ENCODE measurements around the gene HOXB9.

Gene HOXB9

GRCh38 chr17:48592057-48592514 is 34.1 kb downstream of the HOXB9 start:
- DNase-seq (no peak), ATAC-seq (ENCODE audit: insufficient read depth, low read depth) (no peak)
- peaks cover 34% of the 10 kb centered on the region for H3K27me3 ChIP-seq (ENCODE audit: insufficient read depth, low read length, poor library complexity)
- H3K4me3 ChIP-seq (ENCODE audit: low read depth in 1 of 2, low read length in 2 of 2), result no peak overlapping the region
- TF ChIP-seq CTCF (IDR thresholded peaks at IDR 0.05; ENCODE audit: borderline replicate concordance, extremely low read depth, low read length, poor library complexity, severe bottlenecking) (no peak), EZH2 (IDR thresholded peaks at IDR 0.05; ENCODE audit: borderline replicate concordance, low read depth, low read length, severe bottlenecking) (no peak)
- H3K79me2 ChIP-seq (ENCODE audit: insufficient read depth, low read length), result no peaks in the 10 kb centered on the region
- H3K4me2 ChIP-seq (ENCODE audit: insufficient read depth, low read length), result no peak overlapping the region
- H2AFZ ChIP-seq (ENCODE audit: low read depth, low read length), result no peak overlapping the region
- H3K4me1 ChIP-seq (ENCODE audit: insufficient read depth, low read length), result peaks cover 6% of the 10 kb centered on the region; the same call in 1 of the 2 replicates
- H3K36me3 ChIP-seq (ENCODE audit: insufficient read depth, low read length), result no peaks in the 10 kb centered on the region
- no peak overlapping the region for H3K27ac ChIP-seq (ENCODE audit: low read length)
- H3K9me3 ChIP-seq (ENCODE audit: insufficient read depth, low read length, severe bottlenecking), result no peaks in the 10 kb centered on the region
- no peak overlapping the region for H3K9ac ChIP-seq (ENCODE audit: low read depth, low read length)
- H4K20me1 ChIP-seq (ENCODE audit: insufficient read depth, low read length), result no peaks in the 10 kb centered on the region; the same call in 1 of the 2 replicates

DNA sequence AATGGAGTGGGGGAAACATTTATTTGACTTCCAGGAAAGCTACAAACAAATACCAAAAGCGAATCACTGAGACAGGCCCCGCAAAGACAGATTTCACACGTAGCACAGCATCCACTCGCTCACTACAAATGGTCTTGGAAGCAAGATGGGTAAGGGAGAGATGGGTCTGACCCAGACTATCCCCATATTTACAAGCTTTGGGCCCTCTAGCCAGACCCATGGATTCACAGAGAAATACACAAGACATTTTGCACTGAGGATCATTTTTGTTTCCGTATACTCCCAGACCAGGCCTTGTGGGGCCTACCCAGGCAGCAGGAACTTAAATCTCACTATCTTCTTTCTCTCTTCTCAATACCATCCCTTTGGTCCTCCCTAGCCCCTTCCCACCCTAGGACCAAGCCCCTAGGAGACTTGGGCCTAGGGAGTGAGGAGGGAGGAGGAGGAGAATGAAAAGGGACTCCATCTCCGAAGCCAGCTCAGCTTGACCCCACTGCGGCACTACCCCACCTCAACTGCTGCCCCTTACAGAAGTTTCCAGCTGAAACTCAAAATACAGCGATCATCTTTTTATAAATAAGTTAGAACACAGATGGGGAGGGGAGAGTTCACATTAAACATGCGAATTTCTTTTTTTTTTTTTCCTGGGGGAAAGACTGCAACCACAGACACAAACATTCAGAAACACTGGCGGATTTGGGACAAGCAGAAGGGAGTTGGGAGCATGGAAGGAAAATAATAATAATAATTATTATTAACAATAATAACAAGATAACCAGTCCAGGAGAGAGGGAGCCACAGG is 34.7 kb downstream of the HOXB9 start:
- no peak for ATAC-seq (ENCODE audit: insufficient read depth, low read depth)
- H3K79me2 ChIP-seq (ENCODE audit: insufficient read depth, low read length), result no peaks in the 10 kb centered on the region
- no peaks in the 10 kb centered on the region; the same call in 1 of the 2 replicates for H4K20me1 ChIP-seq (ENCODE audit: insufficient read depth, low read length)
- H2AFZ ChIP-seq (ENCODE audit: low read depth, low read length), result no peak overlapping the region
- peaks cover 40% of the 10 kb centered on the region for H3K27me3 ChIP-seq (ENCODE audit: insufficient read depth, low read length, poor library complexity)
- no peaks in the 10 kb centered on the region for H3K9me3 ChIP-seq (ENCODE audit: insufficient read depth, low read length, severe bottlenecking)
- no peak overlapping the region for H3K27ac ChIP-seq (ENCODE audit: low read length)
- TF ChIP-seq EZH2 (IDR thresholded peaks at IDR 0.05; ENCODE audit: borderline replicate concordance, low read depth, low read length, severe bottlenecking) (no peak), CTCF (IDR thresholded peaks at IDR 0.05; ENCODE audit: borderline replicate concordance, extremely low read depth, low read length, poor library complexity, severe bottlenecking) (no peak)
- H3K36me3 ChIP-seq (ENCODE audit: insufficient read depth, low read length), result no peaks in the 10 kb centered on the region
- no peak overlapping the region for H3K9ac ChIP-seq (ENCODE audit: low read depth, low read length)
- no peak overlapping the region for H3K4me2 ChIP-seq (ENCODE audit: insufficient read depth, low read length)
- peaks cover 6% of the 10 kb centered on the region; the same call in 1 of the 2 replicates for H3K4me1 ChIP-seq (ENCODE audit: insufficient read depth, low read length)
- H3K4me3 ChIP-seq (ENCODE audit: low read depth in 1 of 2, low read length in 2 of 2), result no peak overlapping the region
- no peak for DNase-seq

DNA sequence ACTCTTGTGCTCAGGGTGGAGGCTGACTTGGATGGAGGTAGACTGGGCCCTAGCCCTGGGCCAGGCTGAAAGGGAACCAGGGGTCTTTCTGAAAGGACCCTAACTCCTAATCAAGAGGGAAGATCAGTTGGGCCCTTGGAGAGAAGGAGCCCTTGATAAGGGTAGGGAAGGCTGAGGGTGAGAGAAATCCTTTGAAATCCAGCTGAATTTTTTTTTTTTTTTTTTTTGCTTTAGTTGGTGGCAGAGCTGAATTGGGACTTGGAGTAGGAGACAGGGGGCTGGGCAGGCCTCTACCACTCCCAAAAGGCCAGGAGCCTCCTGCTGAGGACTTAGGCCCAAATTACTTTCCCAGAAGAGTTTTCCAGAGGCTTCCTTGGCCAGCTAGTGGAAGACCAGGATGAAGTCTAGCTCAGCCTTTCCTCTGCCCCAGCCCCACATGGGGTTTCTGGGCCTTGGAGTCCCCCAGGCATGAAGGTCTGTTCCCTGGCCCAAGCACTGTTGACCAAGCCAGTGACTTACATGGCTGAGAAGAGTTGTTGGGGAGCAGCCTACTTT is 35.5 kb downstream of the HOXB9 start:
- Histone ChIP-seq H3K9ac (ENCODE audit: low read depth, low read length) (no peak overlapping the region), H2AFZ (ENCODE audit: low read depth, low read length) (no peak overlapping the region), H3K4me2 (ENCODE audit: insufficient read depth, low read length) (no peak overlapping the region), H3K27ac (ENCODE audit: low read length) (no peak overlapping the region), H3K27me3 (ENCODE audit: insufficient read depth, low read length, poor library complexity) (peaks cover 40% of the 10 kb centered on the region), H3K79me2 (ENCODE audit: insufficient read depth, low read length) (no peaks in the 10 kb centered on the region), H3K4me3 (ENCODE audit: low read depth in 1 of 2, low read length in 2 of 2) (no peak overlapping the region), H3K4me1 (ENCODE audit: insufficient read depth, low read length) (peaks cover 6% of the 10 kb centered on the region; the same call in 1 of the 2 replicates), H4K20me1 (ENCODE audit: insufficient read depth, low read length) (no peaks in the 10 kb centered on the region; the same call in 1 of the 2 replicates), H3K36me3 (ENCODE audit: insufficient read depth, low read length) (no peaks in the 10 kb centered on the region), H3K9me3 (ENCODE audit: insufficient read depth, low read length, severe bottlenecking) (no peaks in the 10 kb centered on the region)
- TF ChIP-seq CTCF (IDR thresholded peaks at IDR 0.05; ENCODE audit: borderline replicate concordance, extremely low read depth, low read length, poor library complexity, severe bottlenecking), result no peak
- no peak for TF ChIP-seq EZH2 (IDR thresholded peaks at IDR 0.05; ENCODE audit: borderline replicate concordance, low read depth, low read length, severe bottlenecking)
- DNase-seq (no peak), ATAC-seq (ENCODE audit: insufficient read depth, low read depth) (no peak)
